ENCODE results near the gene CTDSP1. TPM values are rescaled to one million over a fixed set of nuclear protein-coding genes. Genes with fewer than 3 reads are reported as not detected.

Gene CTDSP1
- total RNA-seq, 2 donors from 2014 or later = 67.2 to 98.9 TPM

- 81 to 87% methylated on average over 11 to 13 of the region's 13 CpGs for WGBS, 2 donors
- Histone ChIP-seq H3K4me1 (peaks cover 3% of the 10 kb centered on the region), H3K27ac (peak within 1 kb of the TSS in 1 of 4 donors; percentile 65), H3K9me3 (no peaks in the 10 kb centered on the region), H3K4me3 (no peak within 1 kb of the TSS), H3K36me3 (replicated peaks in 1 of 2; ENCODE audit: insufficient read depth in 1 of 2, low read depth in 2 of 2) (no peaks in the 10 kb centered on the region), H3K27me3 (no peaks in the 10 kb centered on the region)
- intact Hi-C loops (cut with DNase I) = no loop called here
- TF ChIP-seq POLR2A (IDR thresholded peaks at IDR 0.05) = peak in 2 of 3 donors; percentile 20 to 79
- TF ChIP-seq, protein P1, sequence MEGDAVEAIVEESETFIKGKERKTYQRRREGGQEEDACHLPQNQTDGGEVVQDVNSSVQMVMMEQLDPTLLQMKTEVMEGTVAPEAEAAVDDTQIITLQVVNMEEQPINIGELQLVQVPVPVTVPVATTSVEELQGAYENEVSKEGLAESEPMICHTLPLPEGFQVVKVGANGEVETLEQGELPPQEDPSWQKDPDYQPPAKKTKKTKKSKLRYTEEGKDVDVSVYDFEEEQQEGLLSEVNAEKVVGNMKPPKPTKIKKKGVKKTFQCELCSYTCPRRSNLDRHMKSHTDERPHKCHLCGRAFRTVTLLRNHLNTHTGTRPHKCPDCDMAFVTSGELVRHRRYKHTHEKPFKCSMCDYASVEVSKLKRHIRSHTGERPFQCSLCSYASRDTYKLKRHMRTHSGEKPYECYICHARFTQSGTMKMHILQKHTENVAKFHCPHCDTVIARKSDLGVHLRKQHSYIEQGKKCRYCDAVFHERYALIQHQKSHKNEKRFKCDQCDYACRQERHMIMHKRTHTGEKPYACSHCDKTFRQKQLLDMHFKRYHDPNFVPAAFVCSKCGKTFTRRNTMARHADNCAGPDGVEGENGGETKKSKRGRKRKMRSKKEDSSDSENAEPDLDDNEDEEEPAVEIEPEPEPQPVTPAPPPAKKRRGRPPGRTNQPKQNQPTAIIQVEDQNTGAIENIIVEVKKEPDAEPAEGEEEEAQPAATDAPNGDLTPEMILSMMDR (IDR thresholded peaks at IDR 0.05) = no peak
- no peak for ATAC-seq
- DNase-seq = peak in 1 of 4 donors; percentile 83
These were observed 17.7 kb upstream of the CTDSP1 start, which contains the start of gene SLC11A1 for GRCh38 chr2:218381916-218382366. SLC11A1 (plus strand) TSS chr2:218382273; CDS start chr2:218382369, 96 bp downstream.

- DNase-seq = no peak
- 89% methylated on average over 2 to 6 of the region's 6 CpGs for WGBS, 2 donors
- H3K27ac ChIP-seq = peak overlapping the region in 1 of 4 donors; percentile 65
- no peaks in the 10 kb centered on the region for H3K9me3 ChIP-seq
- intact Hi-C loops (cut with DNase I) = no loop called here
- H3K36me3 ChIP-seq (replicated peaks in 1 of 2; ENCODE audit: insufficient read depth in 1 of 2, low read depth in 2 of 2) = no peaks in the 10 kb centered on the region
- H3K4me3 ChIP-seq = no peak overlapping the region
- ATAC-seq = no peak
- no peaks in the 10 kb centered on the region for H3K27me3 ChIP-seq
- H3K4me1 ChIP-seq = peaks cover 12% of the 10 kb centered on the region
- TF ChIP-seq, protein P1 (IDR thresholded peaks at IDR 0.05) = no peak
These were observed 16.9 kb upstream of the CTDSP1 start for GRCh38 chr2:218382785-218383184.

DNA sequence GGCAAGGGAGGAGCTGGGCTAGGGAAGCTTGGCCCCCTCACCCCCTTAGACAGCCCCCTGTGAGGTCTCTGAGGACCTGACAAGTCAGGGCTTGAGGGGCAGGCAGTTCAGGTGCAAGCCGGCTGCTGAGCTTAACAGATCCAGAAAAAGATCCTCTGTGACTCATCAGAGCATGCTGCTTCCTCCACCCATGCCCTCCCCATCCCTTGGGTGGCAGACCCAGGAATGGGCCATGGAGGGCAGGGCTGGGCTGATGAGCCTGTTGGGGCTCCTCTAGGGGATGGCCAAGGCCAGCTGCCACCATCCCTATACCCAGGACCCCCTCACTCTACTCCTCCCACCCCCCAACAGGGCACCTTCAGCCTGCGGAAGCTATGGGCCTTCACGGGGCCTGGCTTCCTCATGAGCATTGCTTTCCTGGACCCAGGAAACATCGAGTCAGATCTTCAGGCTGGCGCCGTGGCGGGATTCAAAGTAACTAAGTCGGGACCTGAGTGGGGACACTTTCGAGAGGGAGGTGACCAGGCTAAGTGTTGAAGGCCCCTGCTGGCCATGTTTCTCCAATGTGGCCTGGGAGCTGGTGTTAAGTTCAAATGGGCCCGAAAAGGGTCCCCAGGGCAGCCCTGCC, 15.7 kb upstream of the CTDSP1 start:
- Histone ChIP-seq H3K4me3 (no peak overlapping the region), H3K9me3 (no peaks in the 10 kb centered on the region), H3K27ac (peak overlapping the region in 1 of 4 donors; percentile 65), H3K4me1 (peaks cover 14% of the 10 kb centered on the region), H3K36me3 (replicated peaks in 1 of 2; ENCODE audit: insufficient read depth in 1 of 2, low read depth in 2 of 2) (no peaks in the 10 kb centered on the region), H3K27me3 (no peaks in the 10 kb centered on the region)
- DNase-seq (peak in 1 of 4 donors; percentile 28), ATAC-seq (no peak)
- intact Hi-C loops (cut with DNase I) = no loop called here
- 80 to 88% methylated on average over 9 to 10 of the region's 10 CpGs for WGBS, 2 donors
- peak in 1 of 3 donors; percentile 23 for TF ChIP-seq POLR2A (IDR thresholded peaks at IDR 0.05)
- TF ChIP-seq, protein P1 (IDR thresholded peaks at IDR 0.05) = no peak

- TF ChIP-seq, protein P1 (IDR thresholded peaks at IDR 0.05) = no peak
- TF ChIP-seq POLR2A (IDR thresholded peaks at IDR 0.05) = no peak
- H3K4me1 ChIP-seq = peaks cover 14% of the 10 kb centered on the region
- intact Hi-C loops (cut with DNase I) = no loop called here
- H3K36me3 ChIP-seq (replicated peaks in 1 of 2; ENCODE audit: insufficient read depth in 1 of 2, low read depth in 2 of 2) = no peaks in the 10 kb centered on the region
- no peaks in the 10 kb centered on the region for H3K27me3 ChIP-seq
- WGBS, 2 donors = 82 to 93% methylated on average over 3 to 9 of the region's 9 CpGs
- DNase-seq (no peak), ATAC-seq (no peak)
- no peak overlapping the region for H3K4me3 ChIP-seq
- no peaks in the 10 kb centered on the region for H3K9me3 ChIP-seq
- H3K27ac ChIP-seq = no peak overlapping the region
These were observed 14.7 kb upstream of the CTDSP1 start for GRCh38 chr2:218384975-218385374.

Measured in body of pancreas (tissue), 4 donors.